Measurements from ENCODE around the gene KCNJ6.

Gene KCNJ6

GRCh38 chr21:37916310-37917051, at the start of gene KCNJ6:
KCNJ6 (minus strand) TSS chr21:37916457; CDS start chr21:37840682, 75,775 bp downstream.
- TF ChIP-seq CTCF (IDR thresholded peaks at IDR 0.05), result peak; percentile 58

GRCh38 chr21:37965088-37965805, 49.0 kb upstream of the KCNJ6 start:
- TF ChIP-seq CTCF (IDR thresholded peaks at IDR 0.05), result no peak

GRCh38 chr21:37958537-37958936, 42.3 kb upstream of the KCNJ6 start:
- TF ChIP-seq CTCF (IDR thresholded peaks at IDR 0.05), result no peak

- TF ChIP-seq CTCF (IDR thresholded peaks at IDR 0.05), result no peak
Observed at GRCh38 chr21:37956772-37957171, 40.5 kb upstream of the KCNJ6 start.

- no peak for TF ChIP-seq CTCF (IDR thresholded peaks at IDR 0.05)
Observed at GRCh38 chr21:37945036-37945435, 28.8 kb upstream of the KCNJ6 start.

- no peak for TF ChIP-seq CTCF (IDR thresholded peaks at IDR 0.05)
Observed at GRCh38 chr21:37944496-37944895, 28.2 kb upstream of the KCNJ6 start.

GRCh38 chr21:37940691-37941090, 24.4 kb upstream of the KCNJ6 start:
- no peak for TF ChIP-seq CTCF (IDR thresholded peaks at IDR 0.05)

Measured in LNCAP (cell line).